HL-60/S4 (cell line): ENCODE data around the gene ZNF45.
"Not testable (repeated sequence)": the region's sequence is repeated elsewhere in the genome, so short reads cannot be mapped to it uniquely, and the experiment has no call there.

ENCODE experiments used
- in situ Hi-C: fragments of 300-500 bp; cut with MboI; formaldehyde crosslinking; loops from 2 replicates; pipeline ENCODE4 v1.14.3; 2022; ENCODE audit warnings: low sequenced_read_pairs

ZNF45 gene

DNA sequence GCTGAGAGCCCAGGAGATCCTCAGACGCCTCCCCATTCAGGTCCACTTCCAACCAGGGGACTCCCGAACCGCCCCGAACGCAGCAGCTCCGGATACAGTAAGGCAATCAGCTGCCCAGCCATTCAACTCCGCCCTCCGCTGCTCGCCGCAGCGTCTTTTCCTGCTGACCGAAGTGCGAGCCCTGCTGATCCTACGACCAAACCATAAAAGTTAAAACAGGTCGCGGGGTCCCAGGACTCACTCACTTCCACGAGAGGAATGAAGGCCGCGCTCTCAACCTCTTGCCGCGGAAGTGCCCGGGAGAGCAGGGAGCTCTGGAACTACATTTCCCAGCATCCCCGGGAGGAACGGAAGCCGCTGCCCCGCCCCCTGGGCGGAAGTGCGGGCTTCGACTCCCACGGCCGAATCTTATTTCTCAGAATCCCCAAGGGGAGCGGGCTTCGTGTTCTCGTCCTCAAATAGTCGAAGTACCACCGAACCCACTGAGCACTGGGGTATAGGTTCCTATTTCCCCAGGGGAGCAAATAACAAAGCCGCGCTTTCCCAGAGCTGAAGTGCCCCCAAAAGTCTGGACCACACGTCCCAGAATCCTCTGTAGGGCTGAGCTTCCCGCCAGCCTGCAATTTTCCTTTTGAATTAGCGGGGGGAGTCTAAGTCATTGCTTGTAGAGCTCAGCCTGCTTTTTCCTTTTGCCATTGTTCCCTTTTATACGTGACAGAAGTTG is at the start of gene ZNF45:
Gene ZNF45 (minus strand): TSS at position 298 of the 724 bp plus-strand sequence. CDS start 13,097 bp downstream, outside the sequence.
- in situ Hi-C loops, result no loop called here

DNA sequence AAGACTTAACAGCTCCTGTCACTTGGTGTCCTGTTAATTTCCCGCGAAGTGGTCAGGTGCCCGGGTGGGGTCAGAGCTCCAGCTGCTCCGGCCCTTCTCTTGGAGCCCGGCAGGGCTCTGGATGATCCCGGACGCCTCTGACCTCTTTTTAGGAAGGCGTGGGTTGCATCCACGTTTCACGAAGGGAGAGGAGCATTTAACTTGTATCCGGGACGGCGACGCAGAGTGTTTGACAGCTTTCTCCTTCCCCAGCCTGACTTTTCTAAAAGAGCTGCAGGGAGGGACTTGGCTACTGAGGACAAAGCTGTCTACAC is 49.6 kb upstream of the ZNF45 start:
- in situ Hi-C loops, result no loop called here

DNA sequence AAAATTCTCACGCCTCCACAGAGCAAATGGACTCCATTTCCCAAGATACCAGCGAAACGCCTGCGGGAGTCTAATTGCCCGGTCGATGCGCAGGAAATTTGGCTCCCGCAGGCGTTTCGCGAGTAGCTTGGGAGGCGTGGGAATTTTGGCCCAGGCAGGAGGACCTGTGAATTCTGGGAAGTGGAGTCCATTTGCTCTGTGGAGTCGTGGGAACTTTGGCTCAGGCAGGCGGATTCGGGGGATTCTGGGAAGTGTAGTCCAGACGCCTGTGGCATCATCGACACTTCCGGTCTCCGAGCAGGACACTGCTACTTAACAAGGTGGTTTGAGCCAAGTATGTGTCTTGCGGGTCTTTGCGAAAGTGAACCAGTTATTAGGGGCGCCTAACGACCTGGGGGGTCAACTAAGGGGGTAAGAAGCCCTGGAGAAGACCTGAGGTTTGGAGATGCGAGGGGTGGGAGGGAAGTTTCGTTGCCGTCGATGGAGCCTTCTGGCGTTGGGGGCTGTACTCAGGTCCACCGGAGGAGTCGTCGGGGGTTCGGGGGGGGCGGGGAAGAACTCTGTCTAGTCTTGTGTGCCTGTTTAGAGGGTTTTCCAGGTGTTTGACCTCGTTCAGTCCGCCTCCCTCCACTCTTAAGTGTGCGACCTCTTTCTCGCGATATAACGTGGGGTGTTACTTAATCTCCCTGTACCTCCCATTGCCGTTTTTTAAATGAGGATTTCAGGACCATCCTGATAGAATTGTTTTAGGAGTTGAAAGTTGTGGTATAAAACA is 49.0 kb upstream of the ZNF45 start, which contains the start of gene ZNF155:
Gene ZNF155 (plus strand): TSS at position 277 of the 775 bp plus-strand sequence. CDS start 4,356 bp downstream, outside the sequence.
- in situ Hi-C loops, result no loop called here

DNA sequence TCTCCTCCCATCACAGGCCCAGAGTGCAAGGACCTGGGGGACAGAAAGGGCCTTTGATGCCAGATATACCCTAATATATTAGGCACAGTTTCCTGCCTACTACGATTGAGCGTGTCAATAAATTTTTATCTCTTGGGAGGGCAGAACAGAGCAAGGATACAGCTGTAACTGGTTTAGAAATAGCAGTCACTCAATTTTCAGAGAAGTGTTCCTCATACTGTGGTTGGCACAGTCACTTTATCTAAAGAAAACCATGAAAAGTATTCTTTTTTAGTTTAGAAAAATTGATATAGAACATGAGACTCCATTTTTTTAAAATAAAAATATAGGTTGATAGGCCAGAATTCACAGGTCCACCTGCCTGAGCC is 48.4 kb upstream of the ZNF45 start:
- in situ Hi-C loops, result no loop called here

DNA sequence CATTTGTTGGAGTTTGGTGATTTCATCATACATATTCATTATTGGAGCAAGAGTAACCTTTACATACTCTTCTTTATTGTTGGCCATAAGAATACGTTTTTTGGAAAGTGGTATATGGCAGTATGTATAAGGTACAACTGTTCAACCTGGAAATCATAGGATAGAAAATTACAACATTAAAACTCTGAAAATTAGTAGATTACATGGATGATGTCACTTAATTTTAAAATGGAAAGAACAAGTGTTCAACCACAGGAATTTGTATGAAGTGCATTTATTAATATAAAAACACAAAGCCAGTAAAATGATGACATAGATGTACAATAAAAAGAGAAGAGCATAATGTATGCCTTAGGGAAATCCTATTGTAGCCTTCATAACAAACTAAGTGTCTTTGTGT is 41.6 kb upstream of the ZNF45 start:
- in situ Hi-C loops, result no loop called here

DNA sequence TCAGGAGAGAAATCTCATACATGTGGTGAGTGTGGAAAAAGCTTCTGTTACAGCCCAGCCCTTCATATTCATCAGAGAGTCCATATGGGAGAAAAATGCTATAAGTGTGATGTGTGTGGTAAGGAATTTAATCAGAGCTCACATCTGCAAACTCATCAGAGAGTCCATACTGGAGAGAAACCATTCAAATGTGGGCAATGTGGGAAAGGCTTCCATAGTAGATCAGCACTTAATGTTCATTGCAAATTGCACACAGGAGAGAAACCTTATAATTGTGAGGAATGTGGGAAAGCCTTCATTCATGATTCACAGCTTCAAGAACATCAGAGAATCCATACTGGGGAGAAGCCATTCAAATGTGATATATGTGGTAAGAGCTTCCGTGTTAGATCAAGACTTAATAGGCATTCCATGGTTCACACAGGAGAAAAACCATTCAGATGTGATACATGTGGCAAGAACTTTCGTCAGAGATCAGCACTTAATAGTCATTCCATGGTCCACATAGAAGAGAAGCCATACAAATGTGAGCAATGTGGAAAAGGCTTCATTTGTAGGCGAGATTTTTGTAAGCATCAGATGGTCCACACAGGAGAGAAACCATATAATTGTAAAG is 31.1 kb upstream of the ZNF45 start:
- in situ Hi-C loops, result no loop called here

DNA sequence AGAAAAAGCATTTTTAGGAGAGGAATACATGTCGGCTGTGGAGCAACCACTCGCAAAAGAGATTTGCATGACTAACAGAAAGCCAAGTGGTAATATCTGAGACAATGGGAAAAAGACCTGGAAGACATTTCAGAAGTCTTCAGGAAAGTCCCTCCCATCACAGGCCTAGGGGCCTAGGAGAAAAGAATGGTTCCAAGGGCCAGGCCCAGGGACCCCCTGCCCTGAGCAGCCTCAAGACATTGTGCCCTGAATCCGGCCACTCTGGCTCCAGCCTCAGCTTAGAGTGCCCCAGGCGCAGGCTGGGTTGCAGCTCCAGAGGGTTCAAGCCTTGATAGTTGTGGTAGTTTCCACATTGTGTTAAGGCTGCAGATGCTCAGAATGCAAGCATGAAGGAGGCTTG is 25.3 kb upstream of the ZNF45 start:
- in situ Hi-C loops, result no loop called here

DNA sequence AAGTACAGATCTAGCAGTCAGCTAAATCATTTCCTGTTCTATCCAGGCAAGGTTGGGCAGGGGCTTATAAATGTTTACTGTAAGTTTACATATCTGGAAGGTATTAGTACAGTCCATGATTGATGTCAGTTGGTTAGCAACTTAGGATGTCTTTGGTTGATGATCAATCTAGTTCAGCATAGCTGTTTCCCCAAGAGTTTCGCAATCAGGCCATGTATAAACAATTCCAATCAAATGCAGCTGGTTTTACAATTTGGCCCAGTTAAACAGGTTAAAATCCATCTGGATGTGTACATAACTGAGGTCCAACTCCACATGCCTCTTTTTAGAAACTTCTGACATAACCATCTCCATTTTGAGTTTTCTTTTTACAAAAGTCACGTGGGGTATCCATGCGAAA is 22.8 kb upstream of the ZNF45 start:
- in situ Hi-C loops, result no loop called here

DNA sequence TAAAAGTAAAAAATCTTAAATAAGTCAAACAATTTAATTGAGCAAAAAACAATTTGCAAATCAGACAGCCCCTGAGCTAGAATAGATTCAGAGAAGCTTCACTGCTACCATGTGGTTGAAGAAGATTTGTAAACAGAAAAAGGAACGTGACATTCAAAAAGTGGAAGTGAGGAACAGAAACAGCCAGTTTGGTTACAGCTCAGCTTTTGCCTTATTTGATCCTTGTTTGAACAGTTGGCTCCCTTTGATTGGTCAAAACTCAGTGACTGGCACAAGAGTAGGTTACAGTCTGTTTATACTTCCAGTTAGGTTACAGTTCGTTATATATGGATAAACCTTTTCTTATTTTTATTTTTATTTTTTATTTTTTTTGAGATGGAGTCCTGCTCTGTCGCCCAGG is 21.7 kb upstream of the ZNF45 start:
- in situ Hi-C loops, result no loop called here

DNA sequence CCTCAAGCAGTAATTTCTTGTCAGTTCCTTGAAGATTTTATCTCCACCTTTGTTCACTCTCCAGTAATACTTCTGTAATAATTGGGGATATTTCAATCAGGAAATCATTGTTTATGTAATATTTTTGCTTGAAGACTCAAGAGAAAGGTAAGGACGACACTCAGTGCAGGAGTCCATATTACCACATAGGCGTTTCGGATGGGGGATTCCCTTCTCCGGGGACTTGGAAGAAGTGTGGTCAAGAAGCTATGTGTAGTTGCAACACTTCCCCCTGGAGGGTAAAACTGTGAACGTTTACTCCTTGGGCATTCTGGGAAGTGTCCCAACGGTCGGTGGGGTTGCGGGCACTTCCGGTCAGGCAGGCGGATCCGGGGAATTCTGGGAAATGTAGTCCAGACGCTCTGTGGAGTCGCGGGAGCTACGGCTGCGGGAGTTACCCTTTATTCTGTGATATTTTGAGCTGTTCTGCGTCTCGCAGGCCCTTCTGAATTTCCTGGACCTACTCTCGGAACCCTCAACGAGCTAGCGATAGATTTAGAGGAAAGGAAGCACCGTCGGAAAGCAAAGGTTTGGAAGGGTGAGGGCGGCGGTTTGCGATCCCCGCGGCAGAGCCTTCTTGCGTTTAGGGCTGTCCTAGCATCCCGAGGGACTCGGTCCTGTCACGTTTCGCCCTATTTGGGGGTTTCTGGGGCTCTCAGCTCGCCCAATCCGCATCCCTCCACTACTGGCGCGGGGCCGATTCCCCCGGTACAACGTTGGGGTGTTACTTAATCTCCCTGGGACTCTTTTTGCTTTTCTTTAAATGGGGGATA is 16.0 kb upstream of the ZNF45 start, which contains the start of gene ZNF221:
Gene ZNF221 (plus strand): TSS at position 395 of the 812 bp plus-strand sequence. CDS start 11,499 bp downstream, outside the sequence.
- in situ Hi-C loops, result no loop called here

DNA sequence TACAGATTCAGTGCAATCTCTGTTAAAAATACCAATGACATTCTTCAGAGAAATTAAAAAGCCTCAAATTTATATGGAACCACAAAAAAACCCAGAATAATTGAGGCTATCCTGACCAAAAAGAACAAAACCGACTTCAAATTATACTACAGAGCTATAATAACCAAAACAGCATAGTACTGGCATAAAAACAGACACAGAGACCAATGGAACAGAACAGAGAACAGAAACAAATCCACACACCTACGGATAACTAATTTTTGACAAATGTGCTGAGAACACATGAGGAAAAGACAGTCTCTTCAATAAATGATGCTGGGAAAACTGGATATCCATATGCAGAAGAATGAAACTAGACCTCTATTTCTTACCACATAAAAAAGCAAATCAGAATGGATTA is 14.7 kb upstream of the ZNF45 start:
- in situ Hi-C loops, result not testable (repeated sequence)

DNA sequence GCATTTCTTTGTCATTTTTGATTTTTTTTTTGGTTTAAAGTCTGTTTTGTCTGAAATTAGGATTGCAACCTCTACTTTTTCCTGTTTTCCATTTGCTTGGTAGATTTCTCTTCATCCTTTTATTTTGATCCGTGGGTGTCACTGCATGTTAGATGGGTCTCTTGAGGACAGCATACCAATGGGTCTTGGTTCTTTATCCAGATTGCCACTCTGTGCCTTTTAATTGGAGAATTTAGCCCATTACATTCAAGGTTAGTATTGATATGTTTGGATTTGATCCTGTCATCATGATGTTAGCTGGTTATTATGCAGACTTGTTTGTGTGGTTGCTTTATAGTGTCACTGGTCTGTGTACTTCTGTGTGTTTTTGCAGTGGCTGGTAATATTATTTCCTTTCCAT is 12.3 kb upstream of the ZNF45 start:
- in situ Hi-C loops, result not testable (repeated sequence)

DNA sequence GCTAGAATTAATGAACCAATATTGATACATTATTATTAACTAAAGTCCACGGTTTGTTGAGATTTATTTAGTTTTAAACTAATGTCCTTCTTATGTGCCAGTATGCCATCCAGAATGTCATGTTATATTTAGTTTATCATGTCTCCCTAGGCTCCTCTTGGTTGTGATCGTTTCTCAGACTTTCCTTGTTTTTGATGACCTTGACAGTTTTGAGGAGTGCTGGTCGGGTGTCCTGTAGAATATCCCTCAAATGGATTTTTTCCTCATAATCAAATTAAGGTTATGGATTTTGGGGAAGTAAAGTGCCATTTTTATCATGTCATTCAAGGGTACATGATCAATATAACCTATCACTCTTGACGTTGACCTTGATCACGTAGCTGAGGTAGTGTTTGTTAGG is 6.1 kb upstream of the ZNF45 start:
- in situ Hi-C loops, result no loop called here

DNA sequence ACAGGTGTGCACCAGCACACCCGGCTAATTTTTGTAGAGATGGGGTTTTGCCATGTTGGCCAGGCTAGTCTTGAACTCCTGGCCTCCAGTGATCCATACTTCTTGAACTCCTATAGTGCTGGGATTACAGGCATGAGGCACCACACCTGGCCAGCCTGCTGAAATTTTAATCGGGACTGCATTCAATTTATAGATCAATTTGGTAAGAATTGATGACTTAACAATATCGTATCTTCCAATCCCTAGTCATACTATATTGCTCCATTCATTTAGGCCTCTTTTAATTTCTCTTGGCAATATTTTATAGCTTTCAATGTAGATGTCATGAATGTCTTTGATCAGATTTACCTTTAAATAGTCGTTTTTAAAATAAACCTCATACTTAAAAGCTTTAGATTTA is 5.6 kb upstream of the ZNF45 start:
- in situ Hi-C loops, result no loop called here

DNA sequence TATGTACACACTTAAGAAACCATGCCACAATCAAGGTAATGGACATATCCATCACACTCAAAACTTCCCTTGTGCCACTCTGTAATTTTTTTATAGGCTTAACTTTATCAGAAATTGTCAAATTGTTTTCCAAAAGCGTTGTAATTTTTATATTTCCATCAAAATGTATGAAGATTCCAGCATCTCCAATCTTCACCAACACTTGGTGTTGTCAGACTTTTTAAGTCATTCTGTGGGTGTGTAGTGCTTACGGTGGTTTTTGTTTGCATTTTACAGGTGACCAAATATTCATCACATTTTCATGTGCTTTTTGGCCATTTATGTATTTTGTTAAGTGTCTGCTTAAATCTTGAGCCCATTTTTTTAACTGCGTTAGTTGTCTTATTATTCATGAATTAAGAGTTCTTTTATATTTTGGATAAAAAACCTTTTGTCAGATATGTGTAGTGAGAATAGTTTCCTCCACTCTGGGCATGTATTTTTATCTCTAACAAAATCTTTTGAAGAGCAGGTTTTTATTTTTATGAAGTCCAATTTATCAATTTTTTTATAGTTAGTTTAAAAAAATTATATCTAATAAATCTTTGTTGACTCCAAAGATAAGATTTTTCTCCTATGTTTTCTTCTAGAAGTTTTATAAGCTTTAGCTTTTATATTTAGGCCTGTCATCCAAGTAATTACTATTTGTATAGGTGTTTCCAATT is 4.6 kb upstream of the ZNF45 start:
- in situ Hi-C loops, result no loop called here

DNA sequence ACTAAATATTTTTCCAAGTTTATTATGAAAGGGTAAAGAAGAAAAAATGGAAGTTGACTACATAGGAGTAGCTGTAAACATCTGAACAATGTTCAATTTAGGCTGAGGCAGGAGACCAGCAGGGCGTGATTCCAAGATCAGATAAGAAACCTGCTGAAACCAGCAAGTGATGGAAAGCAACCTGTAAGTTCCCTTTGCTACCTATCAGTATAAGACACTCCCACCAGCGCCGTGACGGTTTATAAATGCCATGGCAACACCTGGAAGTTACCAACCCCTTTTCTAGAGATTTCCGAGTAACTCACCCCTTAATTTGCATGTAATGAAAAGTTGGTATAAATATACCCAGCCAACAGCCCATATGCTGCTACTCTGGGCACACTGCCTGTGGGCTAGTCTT is 1.1 kb upstream of the ZNF45 start:
- in situ Hi-C loops, result no loop called here

DNA sequence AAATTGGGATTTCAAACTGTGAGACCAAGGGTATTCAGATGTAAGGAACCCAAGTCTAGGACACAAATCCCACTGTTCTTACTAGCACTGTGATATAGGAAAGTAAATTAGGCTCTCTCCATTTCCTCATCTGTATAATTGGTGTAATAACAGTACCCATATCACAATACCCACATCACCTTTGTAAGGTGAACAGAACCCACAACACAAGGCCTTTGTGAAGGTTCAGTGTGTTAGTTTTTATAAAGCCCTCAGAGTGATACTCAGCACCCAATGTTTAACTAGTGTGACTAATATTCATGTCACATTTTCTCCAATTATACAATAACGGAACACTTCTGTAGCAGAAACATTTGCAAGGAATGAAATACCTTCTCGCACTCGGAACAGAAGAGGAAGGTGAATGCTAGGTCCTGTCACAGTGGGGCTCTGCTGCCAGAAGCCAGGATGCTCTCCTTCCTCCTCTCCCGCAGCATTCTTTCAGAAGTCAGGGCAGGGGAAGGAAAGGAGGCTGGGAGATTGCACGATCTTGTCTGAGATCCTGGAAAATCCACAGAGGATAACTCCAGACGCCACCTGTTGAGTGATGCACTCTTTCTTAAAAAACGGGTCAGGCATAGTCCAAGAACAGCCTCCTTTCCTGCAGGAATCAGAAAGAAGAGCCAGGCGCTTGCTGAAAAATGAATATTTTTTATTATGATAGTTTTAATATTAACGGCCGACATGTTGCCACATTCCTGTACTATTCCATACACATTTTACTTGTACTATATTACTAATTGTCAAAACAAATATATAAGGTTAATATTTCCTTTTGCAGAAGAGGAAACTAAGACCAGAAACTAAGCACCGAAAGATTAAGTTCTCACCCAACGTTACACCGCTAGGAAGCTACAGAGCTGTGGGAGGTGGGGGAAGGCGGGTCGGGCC is 762 bp downstream of the ZNF45 start:
- in situ Hi-C loops, result no loop called here

DNA sequence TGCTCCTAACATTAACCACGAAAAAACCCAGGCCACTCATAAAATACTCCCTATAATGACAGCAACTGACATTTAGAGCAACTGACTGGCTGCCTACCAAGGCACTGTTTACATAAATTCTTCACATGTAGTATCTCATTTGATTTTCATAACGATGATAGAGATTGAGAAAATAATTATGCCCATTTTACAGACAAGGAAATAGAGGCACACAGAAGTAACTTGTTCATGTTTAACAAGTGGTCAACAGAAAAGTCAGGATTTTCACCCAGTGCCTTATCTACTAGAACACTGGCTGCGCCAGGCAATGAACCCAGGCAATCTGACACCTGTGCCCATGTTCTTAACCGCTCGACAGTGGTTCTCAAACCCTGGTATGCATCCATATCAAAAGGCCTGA is 6.3 kb downstream of the ZNF45 start:
- in situ Hi-C loops, result no loop called here

DNA sequence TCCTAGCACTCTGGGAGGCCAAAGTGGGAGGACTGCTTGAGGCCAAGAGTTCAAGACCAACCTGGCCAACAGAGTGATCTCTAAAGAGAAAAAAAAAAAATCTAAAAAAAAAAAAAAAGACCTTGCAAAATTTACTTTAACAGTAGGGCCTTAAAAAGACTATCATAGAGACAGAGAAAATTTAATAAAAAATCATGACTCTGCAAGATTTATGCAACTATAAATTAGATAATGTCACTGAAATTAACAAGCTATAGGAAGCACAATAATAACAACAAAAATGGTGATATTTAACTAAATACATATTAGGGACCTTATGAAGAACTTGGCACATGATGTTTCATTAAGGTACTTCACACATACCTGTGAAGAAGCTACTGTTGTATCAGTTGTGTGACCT is 11.2 kb downstream of the ZNF45 start:
- in situ Hi-C loops, result no loop called here
